HG03469 (cell line): ENCODE data around the gene SLC7A5.
"Not testable (repeated sequence)": the region's sequence is repeated elsewhere in the genome, so short reads cannot be mapped to it uniquely, and the experiment has no call there.

Experiments
- ATAC-seq: cut with Tn5 transposase; IDR thresholded peaks from one replicate; pipeline ENCODE4 v1.9.1; 2021; ENCODE audit warnings: mild to moderate bottlenecking, moderate library complexity, moderate number of reproducible peaks; ENCODE audit not compliant: unreplicated experiment

Gene SLC7A5

DNA sequence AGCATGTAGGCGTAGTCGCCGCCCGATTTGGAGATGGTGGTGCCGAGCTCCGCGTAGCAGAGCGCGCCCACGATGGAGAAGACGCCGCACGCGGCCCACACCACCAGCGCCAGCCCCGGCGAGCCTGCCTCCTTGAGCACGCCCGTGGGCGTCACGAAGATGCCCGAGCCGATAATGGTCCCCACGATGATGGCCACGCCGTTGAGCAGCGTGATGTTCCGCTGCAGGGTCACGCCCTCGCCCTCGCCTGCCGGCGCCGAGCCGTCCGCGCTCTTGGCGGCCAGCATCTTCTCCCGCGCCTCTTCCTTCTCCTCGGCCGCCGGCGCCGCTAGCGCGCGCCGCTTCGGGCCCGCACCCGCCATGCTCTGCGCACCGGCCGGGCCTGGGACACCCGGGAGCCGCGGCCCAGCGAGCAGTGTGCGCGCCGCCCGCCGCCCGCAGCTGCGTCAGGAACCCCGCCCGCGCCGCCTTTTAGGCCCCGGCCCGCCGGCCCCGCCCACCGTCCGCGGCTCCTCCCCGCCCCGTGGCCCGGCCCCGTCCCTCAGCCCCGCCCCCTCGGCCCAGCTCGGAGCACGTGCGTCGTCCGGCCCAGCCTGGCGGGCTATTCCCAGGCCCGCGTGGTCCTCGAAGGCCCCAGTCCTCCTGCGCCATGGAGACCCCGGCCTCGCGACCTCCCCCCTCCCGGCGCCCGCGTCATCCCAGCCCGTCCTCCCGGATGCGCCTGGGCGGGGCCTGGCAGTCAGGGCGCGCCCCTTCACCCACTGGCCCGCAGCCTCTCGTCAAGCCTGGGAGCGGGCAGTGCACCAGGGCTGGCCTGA lies at the start of gene SLC7A5:
Gene SLC7A5, minus strand, starts transcription at position 447 of the 818 bp plus-strand sequence. Its CDS starts 85 bp downstream, at position 362.
- peak; percentile 37 for ATAC-seq

DNA sequence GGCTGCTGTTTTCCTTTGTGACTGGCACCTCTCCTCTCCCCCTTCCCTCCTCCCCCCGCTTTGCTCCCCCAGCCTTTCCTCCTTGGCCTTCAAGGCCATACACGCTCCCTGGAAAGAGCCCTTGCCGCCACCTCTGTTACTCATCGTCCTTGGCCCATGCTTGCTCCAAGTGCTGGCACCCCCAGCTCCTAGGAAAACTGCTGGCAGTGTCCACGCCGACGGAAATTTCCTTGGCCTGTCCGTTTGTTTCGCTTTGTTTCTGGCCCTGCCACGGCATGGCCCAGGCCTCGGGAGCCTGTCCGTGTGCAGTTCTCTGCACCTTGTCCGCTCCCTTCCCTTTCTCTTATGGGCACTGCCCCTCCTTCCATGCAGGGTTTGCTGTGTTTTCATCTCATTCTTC lies 49.0 kb upstream of the SLC7A5 start:
- no peak for ATAC-seq

DNA sequence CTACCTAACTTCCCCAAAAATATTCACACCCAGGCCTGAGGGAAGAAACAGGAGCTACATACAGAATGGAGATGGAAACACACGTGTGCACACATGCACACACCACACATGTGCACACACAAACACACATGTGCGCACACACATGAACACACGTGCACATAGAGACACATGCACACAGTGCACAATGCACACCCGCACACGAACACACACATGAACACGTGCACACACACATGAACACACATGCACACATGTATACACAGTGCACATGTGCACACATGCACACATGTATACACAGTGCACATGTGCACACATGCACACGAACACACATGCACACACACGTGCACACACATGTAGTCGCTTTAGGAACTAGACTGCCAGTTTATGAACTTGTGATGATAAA lies 48.2 kb upstream of the SLC7A5 start:
- no peak for ATAC-seq

DNA sequence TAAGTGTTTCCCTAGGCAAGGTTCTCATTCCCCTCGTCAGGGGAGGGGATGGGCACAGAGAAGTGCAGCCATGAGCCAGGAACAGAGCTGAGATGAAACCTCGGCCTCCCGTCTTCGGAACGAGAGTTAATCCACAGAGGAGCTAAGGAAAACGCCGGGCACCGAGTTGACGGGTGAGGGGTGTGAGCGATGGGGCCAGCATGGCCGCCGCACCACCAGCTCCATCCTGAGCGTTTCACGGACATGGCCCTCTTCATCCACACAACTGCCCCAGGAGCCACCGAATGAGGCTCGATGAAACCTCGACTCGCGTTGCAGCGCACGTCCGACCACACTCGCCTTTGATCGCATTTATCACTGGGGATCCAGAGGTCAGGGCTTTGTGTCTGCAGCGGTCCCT lies 45.5 kb upstream of the SLC7A5 start:
- ATAC-seq: no peak

DNA sequence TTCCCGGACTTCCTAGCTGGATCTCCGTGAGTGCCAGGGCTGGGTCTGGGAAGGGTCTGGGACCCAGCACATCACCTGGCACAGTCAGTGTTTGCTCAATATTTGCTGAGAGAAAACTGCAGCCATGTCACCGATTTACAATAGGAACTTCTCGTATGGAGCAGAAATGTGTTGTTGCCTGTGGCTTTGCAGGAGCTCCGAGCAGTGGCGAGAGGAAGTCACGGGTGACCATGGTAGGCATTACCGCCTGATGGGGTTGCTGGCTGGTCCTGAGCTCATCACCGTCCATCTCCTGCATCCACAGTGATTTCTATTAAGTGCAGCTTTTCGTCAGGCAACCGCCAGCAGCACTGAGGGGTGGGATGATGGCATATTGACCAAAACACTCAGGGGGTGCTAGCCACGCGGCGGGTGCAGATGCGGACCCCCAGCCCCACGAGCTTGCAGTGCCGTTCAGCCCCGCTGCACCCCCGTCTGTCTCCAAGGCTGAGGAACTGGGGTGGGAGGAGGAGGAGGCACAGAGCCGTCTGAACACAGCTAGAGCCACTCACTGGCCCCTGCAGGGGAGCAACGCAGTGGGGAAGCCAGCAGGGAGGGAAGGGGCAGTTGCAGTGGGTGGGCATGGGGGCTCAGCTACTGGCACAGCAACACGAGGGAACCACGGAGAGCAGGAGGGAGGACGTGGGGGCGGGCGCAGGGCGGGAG lies 44.9 kb upstream of the SLC7A5 start:
- ATAC-seq: not testable (repeated sequence)

DNA sequence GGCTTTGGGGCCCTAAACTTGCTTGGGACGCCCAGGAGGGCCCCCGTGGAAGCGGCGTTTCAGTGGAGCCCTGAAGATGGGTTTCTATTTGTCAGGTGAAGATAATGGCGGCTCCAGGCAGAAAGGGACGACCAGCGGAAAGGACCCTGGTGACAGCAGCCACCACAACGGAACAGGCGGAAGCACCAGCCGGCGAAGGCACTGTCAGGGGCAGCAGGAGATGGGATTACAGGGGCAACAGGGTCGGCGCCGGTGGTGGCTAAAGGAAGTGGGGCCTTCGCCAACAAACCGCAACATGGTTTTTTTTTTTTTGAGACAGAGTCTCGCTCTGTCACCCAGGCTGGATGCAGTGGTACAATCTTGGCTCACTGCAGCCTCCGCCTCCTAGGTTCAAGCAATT lies 43.4 kb upstream of the SLC7A5 start:
- not testable (repeated sequence) for ATAC-seq

DNA sequence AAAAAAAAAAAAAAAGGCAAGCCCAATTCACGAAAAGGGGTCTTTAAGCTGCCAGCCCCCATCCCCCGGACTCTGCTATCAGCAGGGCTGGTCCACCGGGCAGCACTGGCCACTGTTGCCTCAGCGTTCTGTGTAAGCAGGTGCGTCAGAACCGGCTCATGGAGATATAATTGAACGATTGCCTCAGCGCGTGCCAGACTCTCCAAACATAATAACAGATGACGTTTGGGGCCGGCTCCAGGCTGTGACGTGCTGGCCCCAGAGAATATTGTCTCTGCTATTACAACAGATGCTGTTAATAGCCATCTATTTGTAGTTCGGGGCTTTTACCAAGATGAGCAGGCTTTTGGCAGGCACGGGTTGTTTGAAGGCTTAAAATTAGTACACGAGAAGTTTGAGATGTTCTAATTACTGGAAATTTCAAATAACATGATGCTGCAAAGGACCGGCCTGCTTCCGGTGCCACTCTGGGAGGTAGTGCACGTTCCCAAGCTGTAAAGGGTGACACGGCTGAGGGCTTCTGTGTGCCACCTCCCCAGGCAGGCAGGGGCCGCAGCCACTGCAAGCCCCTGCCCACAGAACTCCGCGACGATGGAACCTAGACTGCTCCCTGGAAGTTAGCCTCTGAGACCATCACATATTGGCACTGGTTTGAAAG lies 41.9 kb upstream of the SLC7A5 start:
- ATAC-seq: not testable (repeated sequence)

DNA sequence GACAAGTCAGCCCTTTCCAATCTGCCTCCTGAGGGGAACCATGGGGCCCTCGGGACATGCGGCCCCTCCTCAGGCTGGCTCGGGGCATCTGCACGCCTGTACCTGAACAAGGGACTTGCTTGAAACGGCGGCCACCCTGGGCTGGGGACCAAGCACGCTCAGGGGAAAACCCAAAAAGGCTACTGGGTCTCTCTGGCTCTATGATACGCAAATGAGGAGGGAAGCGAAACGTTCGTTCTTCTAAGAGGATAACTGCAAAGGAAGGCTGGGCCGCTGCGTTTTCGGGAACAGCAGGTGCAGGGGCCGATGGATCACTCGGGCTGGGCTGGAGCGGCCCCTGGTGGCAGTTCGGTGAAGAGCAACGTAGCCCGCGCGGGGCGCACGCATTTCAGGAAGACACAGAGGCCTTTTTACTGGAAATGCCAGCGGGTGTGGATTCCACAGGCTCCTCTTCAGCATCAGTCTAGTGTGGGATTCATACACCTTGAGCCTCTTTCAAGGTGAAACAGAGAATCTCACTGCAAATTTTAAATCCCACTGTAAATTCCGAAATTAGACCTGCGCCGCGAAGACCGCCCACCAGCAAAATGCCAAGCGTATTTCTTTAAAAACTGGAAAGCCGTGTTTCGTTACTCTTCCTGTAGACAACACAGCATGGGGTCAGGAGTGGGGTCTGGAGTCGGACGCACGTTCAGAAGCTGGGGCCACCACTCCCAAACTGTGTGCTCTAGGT lies 40.1 kb upstream of the SLC7A5 start:
- peak; percentile 60 for ATAC-seq

DNA sequence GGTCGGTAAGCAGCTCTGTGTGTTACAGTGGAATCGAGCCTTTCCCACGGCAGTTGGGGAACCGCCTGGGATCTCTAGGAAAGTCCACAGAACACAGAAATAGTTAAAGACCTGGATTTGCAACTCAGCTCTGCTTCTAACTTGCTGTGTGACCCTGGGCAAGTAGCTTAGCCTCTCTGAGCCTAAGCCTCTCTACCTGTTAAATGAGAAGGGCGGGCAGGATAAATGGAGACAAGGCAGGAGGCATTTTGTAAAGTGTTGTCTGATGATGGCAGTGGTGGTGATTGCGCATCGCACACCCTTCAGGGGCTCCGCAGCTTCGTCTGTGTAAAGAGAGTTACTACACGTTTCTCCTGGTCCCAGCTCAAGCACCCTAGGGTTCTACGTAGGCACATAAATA lies 38.8 kb upstream of the SLC7A5 start:
- not testable (repeated sequence) for ATAC-seq

DNA sequence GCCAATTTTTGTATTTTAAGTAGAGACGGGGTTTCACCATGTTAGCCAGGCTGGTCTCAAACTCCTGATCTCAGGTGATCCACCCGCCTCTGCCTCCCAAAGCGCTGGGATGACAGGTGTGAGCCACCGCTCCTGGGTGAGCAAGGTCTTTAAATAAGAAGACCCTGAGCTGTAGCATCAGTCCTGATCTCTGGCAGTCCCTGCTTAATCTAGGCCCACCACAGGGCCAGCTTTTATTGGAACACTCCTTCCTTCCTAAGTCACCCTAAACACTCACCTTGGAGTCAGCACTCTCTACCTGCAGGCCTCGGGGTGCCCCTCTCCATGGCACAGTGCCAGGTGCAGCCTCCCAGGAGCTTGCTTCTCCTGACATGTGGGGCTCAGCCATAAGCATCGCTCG lies 36.2 kb upstream of the SLC7A5 start:
- not testable (repeated sequence) for ATAC-seq

DNA sequence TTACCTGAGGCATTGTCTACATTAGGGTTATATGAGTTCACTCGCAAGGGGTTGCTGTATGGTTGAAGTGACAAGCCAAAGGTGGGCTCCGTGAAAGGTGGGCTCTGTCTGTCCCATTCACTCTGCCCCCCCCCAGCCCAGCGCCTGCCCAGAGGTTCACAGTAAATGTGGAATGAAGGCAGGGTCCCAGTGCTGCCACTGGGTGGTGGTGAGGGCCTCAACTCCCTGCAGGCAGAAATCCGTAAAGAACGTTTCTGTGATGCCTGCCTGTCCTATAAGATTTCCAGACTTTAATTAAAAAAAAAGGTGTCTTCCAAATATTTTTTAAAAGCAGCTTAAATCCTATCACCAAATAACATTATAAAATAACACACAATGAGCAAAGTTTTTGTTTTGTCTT lies 35.7 kb upstream of the SLC7A5 start:
- ATAC-seq: not testable (repeated sequence)

DNA sequence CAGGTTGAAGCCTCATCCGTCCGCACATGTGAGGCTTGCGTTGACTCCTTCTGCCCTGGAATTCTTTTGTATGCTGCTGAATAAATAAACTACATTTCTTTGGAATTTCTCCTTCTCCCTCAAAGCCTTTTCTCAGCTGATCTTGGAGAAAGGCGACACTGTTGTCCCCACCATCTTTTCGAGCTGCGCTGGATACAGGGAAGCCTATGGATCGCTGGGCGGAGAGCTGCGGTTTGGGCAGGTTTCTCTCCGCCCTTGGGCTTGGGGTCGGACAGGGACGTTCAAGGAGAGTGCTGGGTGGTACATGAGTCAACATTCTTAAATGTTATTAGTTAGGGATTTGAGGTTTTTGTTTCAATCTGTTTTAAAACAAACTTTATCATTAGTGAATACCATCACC lies 31.2 kb upstream of the SLC7A5 start:
- not testable (repeated sequence) for ATAC-seq

DNA sequence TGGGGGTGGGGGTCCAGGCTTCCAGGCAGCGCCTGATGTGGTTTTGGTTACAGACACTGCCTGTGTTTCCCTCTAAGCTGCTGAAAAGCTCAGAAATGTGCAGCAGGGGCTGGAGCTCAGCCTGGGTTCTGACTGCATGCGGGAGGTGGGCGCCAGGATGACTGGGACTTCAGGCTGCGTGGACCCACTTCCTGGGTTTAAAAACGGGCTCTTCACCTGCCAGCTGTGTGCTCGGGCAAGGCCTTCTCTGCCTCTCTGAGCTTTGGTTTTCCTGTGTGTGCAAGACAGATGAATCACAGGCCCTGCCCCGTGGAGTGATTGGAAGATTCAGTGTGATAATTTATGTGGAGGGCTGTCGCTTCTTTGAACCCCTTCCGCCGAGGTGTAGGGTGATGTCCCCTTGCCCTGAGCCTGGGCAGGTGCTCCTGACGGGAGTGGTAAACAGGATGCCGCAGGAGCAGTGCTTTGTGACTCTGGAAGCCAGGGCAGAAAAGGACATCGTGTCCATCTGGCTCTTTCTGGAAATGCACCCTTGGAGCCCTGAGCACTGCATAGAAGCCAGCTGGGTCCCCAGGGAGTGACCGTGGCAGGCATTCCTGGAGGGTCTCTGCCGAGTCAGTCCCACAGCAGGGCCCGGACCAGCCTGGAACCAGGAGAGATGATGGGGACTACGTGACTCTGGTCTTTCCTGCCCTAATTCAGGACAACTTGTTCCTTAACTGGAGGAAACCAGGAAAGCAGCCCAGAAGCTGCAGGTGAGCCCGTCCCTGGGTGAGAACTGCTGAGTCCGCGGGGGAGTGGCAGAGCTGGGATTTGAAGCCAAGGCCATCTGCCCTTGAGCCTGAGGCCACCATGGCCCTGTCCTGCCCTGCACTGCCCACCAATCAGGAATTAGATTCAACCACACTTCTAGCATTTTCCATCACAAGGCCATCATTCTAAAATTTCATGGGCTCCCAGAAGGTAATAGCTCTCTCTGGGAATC lies 28.5 kb upstream of the SLC7A5 start:
- ATAC-seq: no peak

DNA sequence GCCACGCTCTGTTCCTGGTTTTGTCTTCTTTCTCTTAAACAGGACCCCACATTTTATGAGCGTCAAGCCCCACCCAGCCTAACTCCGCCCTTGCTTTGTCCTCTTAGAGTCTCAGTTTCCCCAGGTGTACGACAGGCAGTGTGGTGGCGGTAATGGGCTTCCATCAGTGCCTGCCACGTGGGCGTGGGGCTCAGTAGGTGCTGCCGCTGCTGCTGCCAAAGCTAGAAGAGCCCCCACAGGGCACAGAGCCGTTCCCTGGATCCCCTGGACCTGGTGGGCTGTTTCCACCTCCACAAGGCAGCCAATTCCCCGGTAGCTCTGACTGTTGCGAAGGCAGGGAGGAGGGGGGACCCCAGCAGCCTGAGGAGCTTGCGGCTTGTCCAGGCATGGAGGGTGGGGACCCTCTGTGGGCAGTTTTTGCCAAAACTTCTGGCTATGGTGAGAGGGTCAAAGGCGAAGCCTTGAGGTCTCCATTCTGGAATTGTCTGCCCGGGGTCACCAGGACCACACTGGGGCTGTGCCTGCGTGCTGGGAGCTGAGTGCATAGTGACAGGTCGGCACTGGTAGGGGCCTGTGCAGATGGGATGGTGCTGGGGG lies 27.7 kb upstream of the SLC7A5 start:
- not testable (repeated sequence) for ATAC-seq

DNA sequence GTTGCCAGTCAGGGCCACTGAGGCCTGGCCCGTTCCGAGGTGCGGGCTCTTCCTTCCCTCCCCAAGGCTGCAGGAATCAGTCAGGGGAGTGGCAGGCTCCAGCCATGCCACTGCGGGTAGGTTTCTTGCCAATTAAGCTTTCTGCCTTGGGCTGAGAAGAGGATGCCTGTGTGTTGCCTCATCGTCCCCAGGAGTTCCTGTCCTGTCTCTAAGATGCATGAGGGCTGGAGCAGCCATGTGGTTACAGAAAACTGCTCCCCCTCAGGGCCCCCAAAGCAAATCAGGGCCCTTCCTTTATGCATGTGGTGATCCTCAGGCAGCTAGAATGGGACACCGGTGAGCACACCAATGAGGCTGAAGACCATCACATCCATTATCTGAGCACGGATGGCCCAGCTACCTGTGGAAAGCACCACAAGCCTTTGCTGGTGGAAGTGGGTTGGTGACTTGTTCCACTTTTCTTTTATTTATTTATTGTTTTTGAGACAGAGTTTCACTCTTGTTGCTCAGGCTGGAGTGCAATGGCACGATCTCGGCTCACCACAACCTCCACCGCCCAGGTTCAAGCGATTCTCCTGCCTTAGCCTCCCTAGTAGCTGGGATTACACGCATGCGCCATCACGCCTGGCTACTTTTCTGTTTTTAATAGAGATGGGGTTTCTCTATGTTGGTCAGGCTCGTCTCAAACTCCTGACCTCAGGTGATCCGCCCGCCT lies 27.0 kb upstream of the SLC7A5 start:
- ATAC-seq: peak; percentile 6

DNA sequence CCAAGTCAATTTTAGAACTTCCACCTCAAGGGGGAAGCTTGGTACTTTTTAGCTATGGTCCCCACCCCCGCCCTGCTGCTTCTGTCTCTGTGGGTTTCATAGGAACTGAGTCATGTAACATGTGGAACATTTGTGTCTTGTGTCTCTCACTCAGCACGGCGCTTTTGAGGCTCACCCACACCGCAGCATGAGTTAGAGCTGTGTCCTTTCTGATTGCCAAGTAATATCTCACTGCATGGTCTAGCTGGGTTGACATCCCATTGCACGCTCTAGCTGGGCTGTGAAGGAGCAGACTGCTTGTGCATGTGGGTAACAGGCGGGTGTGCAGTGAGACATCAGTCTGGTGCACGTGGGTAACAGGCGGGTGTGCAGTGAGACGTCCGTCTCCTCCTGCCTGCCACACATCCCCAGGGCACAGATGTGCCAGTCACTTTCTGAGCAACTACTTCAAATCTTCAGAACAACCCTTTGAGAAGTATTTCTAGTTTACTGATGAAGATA lies 26.4 kb upstream of the SLC7A5 start:
- ATAC-seq: peak; percentile 63

DNA sequence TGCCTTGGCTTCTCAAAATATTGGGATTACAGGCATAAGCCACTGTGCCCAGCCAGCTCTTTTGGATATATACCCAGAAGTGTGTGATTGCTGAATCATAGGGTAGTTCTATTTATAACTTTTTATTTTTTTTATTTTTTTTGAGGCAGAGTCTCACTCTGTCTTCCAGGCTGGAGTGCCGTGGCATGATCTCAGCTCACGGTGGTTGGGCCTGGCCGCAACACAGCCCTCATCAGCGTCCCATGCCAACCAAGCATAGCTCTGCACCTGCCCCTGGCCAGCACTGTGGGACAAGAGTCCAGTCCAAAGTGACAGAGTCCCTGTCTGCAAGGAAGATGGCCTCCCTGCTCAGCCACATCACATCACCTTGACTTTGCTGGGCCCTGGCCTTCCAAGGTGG lies 24.7 kb upstream of the SLC7A5 start:
- not testable (repeated sequence) for ATAC-seq

DNA sequence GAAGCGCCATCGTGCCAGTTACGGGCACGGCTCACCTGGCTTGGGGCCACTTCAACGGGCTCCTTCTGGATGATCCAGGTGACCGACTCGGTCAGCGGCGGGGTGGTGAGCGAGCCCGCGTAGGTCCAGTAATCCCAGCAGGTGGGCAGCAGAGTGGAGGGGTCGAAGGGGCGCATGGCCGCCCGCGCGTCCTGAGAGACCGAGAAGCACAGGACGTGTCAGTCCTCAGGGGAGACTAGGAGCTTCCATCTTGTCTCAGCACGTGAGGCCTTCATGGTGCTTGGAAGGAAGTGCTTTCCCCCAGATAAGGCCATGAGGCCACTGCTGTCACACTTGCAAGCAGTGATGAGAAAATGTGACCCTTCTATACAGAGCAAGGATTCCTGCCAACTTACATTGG lies 22.5 kb upstream of the SLC7A5 start:
- ATAC-seq: no peak

DNA sequence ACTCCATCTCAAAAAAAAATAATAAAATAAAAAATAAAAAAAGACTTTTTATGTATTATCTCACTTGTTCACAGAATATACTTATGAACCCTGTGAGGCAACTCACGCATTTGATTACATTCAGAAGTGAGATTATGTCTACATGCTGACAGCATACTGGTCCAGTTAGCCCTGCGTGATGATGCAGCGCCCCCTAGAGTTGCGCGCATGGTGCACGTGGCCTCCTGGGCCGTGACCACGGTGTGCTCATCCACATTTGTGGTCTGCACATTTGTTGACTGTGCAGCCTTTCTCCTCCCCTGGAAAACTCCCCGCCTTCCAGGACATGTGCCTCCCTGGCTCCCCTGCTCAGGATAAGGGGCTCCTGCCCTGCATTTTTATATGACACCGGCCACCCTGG lies 20.5 kb upstream of the SLC7A5 start:
- ATAC-seq: not testable (repeated sequence)
